Stimulated activated CD8-positive, alpha-beta memory T cell treated with anti-CD3 and anti-CD28 coated beads, Interleukin-2, amount 100 ng/mL, for 48 hours (primary cell): ENCODE results near the gene ANXA2R.
A peak's percentile ranks its signal among the peaks of the same experiment; 100 is the strongest.

Experiments
- DNase-seq, 2 donors: peaks; one replicate each; pipeline ENCODE4 v3.0.0-alpha.2; 2020; ENCODE audit warnings: low read depth in 2 of 2

The ANXA2R gene

GRCh38 chr5:43000914-43001313, 39.2 kb downstream of the ANXA2R start:
- no peak for DNase-seq

- DNase-seq = no peak
These were observed 39.8 kb downstream of the ANXA2R start for GRCh38 chr5:43000111-43000840.

DNA sequence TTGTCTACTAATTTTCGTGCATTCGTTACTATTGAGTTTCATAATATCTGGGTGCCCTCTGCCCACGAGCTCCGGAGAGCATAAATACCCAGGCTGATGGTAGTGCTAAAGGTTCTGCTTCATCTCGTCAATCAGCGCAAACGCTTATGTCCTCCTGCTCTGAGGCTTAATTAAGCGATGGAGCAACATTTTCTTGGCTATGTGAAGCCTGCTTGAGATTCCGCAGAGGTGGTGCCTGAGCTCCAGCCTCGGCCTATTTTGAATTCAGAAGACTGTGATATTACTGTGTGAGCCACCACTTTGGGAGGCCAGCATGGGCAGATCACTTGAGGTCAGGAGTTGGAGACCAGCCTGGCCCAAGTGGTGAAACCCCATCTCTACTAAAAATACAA, 44.8 kb downstream of the ANXA2R start:
- DNase-seq = no peak

- DNase-seq = peak; percentile 74 to 81
These were observed 45.4 kb downstream of the ANXA2R start for GRCh38 chr5:42994555-42995359.

DNA sequence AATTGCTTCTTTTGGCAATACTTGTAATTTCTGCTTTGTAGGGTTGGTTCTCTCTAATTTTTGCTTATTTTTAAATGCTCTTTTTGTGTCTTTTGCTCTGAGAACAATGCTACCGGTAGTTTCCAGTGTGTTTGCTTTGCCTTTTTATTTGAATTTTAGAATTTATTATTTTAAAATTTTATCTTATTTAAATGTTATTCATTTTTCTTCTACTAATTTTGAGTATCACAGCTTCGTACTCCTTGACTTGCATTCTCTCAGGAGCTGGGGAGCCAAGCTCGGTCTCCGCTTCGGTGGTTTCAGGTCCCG, 45.9 kb downstream of the ANXA2R start:
- no peak for DNase-seq

DNA sequence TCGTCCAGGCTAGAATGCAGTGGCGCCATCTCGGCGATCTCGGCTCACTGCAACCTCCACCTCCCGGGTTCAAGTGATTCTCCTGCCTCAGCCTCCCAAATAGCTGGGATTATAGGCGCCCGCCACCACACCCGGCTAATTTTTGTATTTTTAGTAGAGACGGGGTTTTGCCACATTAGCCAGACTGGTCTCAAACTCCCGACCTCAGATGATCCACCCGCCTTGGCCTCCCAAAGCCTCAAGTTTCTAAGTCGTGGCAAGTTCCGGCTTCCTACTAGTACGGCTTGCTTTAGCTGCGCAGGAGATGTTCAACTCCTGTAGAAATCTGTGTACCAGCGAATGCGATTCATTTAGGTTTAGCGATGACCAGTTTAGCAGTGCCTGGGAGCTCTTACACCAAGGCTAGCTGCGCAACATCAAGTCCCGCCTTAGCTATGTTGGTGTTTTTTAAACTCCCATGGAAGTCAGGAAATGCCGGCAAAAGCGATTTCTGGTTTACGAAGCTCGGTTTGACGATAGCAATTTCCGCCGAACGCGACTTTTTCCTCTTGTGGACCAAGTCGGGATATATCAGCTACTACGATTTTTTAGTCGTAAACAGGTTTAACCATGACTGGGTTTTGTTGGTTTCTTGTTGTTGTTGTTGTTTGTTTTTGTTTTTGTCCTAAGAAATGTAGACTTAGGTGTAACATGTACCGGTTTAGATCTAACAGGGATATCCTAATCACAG, 46.4 kb downstream of the ANXA2R start:
- DNase-seq = no peak

DNA sequence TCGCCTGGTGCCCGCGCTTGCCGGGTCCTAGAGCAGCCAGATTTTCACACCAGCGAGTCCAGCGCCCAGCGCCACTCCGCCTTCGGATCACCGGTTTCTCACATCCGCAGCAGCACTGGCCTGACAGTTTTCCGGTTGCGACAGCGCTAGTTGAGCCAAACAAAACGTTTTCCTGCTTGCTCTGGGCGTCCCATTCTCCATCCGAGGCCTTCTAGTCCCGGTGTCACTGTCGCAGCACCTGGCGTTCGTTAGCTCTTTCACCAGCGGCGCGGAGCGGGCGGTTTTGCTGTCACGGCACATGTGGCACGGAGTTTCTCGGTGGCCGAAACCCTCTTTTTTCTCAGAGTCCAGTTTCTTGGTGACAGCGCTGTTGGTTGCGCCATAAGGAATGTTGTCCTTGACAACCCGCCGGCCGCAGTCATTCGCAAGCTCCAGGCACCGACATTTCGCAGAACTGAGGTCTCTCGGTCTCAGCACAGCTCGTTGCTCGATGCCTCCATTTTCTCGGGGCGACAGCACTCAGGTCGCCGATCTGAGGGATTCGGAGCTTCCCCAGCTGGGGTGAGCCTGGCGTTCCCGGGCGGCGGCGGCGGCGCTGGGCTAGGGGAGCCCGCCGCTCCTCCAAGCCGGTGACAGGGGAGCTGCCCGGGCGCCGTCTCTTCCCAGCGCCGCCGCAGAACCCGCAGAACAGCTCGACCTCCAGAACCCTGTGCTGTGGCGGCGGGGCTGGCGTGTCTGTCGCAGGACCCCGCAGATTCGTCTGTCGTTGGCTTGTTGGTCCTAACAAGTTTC, 47.8 kb downstream of the ANXA2R start:
- peak; percentile 31 to 63 for DNase-seq

DNA sequence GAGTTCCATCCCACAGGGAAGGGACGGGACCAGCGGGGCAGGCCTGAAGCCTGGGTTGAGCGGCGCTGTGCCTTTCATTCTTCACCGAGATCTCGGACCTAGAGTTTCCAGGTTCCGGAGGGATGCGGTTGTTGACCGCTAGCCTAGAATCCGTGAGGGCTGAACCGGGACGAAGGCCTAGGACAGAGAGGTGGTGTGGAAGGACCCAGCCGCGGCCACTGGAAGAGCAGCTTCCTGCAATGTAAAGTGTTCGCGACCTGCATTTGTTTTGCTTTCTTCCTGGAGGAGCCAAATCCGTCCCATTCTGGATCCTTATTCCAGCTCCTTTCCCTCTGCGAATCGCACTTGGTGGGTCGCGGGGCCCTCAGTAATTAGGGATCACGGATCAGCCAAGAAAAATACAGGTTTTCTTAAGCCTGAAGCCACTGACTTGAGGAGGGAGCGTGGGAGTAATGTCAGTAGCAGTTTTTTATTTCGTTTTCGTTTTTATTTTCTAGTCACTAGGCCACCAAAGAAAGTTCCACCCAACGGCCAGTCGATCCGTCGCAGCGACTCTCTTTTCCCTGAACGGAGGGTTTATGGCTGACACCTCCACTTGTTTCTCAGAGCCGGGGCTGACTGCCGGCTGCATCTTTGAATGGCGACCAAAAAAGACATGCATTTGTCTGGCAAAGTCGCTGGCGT, 48.6 kb downstream of the ANXA2R start:
- DNase-seq = peak in 1 of 2 donors; percentile 66

DNA sequence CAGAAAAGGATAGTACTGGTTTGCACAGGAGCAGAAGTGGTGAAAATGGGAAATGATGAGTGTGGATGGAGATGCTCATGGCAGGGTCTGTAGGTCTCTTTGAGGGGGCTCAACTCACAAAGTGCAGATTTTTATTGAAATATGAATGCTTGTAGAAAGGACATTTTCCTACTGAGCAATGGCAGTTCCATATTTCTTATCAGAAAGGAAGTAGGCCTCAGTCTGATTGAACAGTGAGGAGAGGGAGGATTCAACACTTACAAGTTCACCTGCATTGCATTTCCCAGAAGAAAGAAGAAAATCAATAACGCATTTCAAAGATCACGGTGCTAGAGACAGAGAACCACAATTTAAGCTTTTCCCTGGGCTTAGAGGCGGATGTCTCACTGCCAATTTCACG, 49.2 kb downstream of the ANXA2R start:
- DNase-seq = no peak
